Right atrium auricular region (tissue), 2 donors: ENCODE measurements around the gene CYTL1. TPM values are rescaled to one million over a fixed set of nuclear protein-coding genes. Genes with fewer than 3 reads are reported as not detected.

Experiments used
- DNase-seq: peaks from one replicate; pipeline ENCODE4 v3.0.0-alpha.2; 2019; ENCODE audit warnings: low spot score
- H3K27ac ChIP-seq, 2 donors: fragments of 200-600 bp; sonication (generic); 1 replicate in 1 of 2; 2 replicates in 1 of 2; pipeline ENCODE4 v1.5.1; 2016 to 2019
- H3K27me3 ChIP-seq, 2 donors: fragments of 200-600 bp; sonication (generic); one replicate each; pipeline versions ENCODE4 v1.5.1 to v1.6.0; 2017 to 2019
- H3K36me3 ChIP-seq: fragments of 200-600 bp; sonication (generic); one replicate; pipeline ENCODE4 v1.5.1; 2016
- H3K4me1 ChIP-seq, 2 donors: fragments of 200-600 bp; sonication (generic); one replicate each; pipeline versions ENCODE4 v1.5.1 to v1.6.0; 2017 to 2019
- H3K4me3 ChIP-seq, 2 donors: fragments of 200-600 bp; sonication (generic); 1 replicate in 1 of 2; 2 replicates in 1 of 2; pipeline ENCODE4 v1.5.1; 2017 to 2019; ENCODE audit warnings: mild to moderate bottlenecking in 1 of 2, moderate library complexity in 1 of 2
- H3K9me3 ChIP-seq, 2 donors: fragments of 200-600 bp; sonication (generic); one replicate each; pipeline ENCODE4 v1.5.1; 2019
- total RNA-seq, 2 donors: library from RNA; depleted of rRNA; stranded (reverse); fragments of >200 nt; gene quantifications; one replicate each; pipeline ENCODE4 v1.1.0, GENCODE V29; 2016
- TF ChIP-seq, protein P1 (sequence below), 2 donors: fragments of 200-600 bp; sonication (generic); IDR thresholded peaks; one replicate each; pipeline ENCODE4 v1.5.1; 2019; ENCODE audit warnings: antibody characterized with exemption in 2 of 2

Gene CYTL1
- total RNA-seq, 2 donors from 2014 or later: not detected

DNA sequence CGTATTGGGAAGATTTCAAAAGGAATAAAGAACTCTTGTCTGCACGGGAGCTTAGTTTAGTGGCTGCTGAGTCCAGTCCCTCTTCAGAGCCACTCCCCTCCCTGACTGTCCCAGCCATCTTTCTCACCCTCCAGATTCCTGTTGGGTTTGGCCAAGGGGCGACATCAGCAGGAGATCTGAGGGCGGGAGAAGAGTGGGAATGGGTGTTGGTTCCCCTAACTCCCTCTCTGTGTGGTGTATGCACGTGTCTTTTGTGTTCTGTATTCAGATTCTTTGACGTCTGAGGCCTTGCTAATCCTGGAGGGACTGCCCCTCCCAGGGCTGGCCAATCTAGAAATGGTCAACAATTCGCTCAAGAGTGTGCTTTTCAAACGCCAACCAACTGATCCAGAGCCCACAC is 37.4 kb downstream of the CYTL1 start:
- Histone ChIP-seq H3K4me1 (no peaks in the 10 kb centered on the region), H3K9me3 (no peaks in the 10 kb centered on the region), H3K27me3 (no peaks in the 10 kb centered on the region), H3K4me3 (no peak overlapping the region), H3K27ac (peak overlapping the region in 1 of 2 donors; percentile 6), H3K36me3 (no peaks in the 10 kb centered on the region)
- TF ChIP-seq, protein P1, sequence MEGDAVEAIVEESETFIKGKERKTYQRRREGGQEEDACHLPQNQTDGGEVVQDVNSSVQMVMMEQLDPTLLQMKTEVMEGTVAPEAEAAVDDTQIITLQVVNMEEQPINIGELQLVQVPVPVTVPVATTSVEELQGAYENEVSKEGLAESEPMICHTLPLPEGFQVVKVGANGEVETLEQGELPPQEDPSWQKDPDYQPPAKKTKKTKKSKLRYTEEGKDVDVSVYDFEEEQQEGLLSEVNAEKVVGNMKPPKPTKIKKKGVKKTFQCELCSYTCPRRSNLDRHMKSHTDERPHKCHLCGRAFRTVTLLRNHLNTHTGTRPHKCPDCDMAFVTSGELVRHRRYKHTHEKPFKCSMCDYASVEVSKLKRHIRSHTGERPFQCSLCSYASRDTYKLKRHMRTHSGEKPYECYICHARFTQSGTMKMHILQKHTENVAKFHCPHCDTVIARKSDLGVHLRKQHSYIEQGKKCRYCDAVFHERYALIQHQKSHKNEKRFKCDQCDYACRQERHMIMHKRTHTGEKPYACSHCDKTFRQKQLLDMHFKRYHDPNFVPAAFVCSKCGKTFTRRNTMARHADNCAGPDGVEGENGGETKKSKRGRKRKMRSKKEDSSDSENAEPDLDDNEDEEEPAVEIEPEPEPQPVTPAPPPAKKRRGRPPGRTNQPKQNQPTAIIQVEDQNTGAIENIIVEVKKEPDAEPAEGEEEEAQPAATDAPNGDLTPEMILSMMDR (IDR thresholded peaks at IDR 0.05): no peak
- DNase-seq: no peak

DNA sequence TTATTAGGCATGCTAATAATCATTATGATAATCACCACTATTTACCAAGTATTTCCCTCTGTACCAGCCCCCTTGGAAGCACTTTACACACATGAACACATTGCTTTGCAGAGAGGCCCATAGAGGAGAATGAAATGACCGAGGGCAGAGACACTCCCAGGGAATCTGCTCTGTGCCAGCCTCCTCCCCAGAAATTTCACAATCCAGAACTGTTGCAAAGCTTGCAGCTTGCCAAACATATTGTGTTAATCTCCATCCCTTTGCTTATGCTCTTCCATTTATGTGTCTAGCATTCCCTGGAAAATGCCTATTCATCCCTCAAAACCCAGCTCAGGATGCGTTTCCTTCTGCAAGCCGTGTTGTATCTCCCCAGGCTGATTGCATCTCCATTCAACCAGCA is 37.8 kb downstream of the CYTL1 start:
- Histone ChIP-seq H3K36me3 (no peaks in the 10 kb centered on the region), H3K4me3 (no peak overlapping the region), H3K4me1 (no peaks in the 10 kb centered on the region), H3K9me3 (no peaks in the 10 kb centered on the region), H3K27ac (peak overlapping the region in 1 of 2 donors; percentile 45), H3K27me3 (no peaks in the 10 kb centered on the region)
- TF ChIP-seq, protein P1 (IDR thresholded peaks at IDR 0.05): no peak
- no peak for DNase-seq

DNA sequence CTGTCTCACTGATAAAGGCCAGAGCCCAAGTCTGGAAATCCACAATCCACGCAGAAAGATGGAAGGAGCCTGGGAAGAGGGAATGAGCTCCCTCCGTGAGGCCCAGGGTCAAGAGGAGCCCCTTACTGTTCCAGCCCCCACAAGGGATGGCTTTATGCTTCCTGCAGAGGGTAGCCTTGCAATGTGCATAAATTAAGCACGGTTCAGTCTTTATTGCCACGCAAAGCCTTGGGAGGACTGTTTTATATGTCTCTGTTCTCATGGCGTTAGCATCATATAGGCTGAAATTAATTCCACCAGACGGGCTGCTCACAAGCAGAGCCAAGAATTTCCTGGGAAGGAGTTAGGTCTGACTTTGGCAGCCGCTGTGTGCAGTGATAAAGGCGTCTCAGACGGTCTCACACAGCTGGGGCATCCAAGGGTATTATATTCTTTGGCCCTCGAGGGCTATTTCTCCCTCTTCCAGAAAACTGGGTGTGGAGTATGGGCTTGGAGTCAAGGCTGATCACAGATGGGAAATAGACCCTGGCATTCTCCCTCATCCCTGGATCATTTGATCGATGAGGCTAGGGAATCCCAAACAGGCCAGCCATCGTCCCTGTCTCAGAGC is 38.5 kb downstream of the CYTL1 start:
- Histone ChIP-seq H3K27ac (peak overlapping the region in 1 of 2 donors; percentile 45), H3K36me3 (no peaks in the 10 kb centered on the region), H3K27me3 (no peaks in the 10 kb centered on the region), H3K4me1 (no peaks in the 10 kb centered on the region), H3K4me3 (no peak overlapping the region), H3K9me3 (no peaks in the 10 kb centered on the region)
- TF ChIP-seq, protein P1 (IDR thresholded peaks at IDR 0.05): no peak
- no peak for DNase-seq

DNA sequence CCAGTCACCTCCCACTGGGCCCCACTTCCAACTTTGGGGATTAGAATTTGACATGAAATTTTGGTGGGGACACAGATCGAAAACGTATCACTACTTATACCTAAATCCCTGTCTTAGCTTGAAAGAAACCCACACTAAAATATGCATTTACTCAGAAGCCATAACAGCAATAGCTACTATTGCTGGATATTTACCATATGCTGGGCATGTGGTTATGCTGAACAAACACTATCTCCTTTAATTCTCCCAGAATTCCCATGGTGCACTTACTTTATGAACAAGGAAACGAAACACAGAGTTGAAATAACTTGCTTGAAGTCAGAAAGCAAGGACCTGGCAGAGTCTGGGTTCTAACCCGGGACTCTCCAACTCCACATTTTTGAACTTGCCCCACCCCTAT is 39.3 kb downstream of the CYTL1 start:
- no peaks in the 10 kb centered on the region for H3K27me3 ChIP-seq
- no peak overlapping the region for H3K27ac ChIP-seq
- H3K4me3 ChIP-seq: no peak overlapping the region
- peaks cover 0 to 6% of the 10 kb centered on the region in 2 donors for H3K9me3 ChIP-seq
- no peak for DNase-seq
- H3K4me1 ChIP-seq: no peaks in the 10 kb centered on the region
- no peaks in the 10 kb centered on the region for H3K36me3 ChIP-seq
- TF ChIP-seq, protein P1 (IDR thresholded peaks at IDR 0.05): no peak

DNA sequence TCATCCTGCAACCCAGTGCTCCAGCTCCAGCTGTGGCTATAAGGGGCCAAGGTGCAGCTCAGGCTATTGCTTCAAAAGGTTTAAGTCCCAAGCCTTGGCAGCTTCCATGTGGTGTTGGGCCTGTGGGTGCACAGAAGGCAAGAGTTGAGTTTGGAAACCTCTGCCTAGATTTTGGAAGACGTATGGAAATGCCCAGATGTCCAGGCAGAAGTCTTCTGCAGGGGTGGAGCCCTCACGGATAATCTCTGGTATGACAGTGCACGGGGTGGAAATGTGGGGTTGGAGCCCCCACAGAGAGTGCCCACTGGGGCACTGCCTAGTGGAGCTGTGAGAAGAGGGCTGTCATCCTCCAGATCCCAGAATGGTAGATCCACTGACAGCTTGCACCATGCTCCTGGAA is 44.5 kb downstream of the CYTL1 start:
- Histone ChIP-seq H3K4me3 (no peak overlapping the region), H3K27ac (no peak overlapping the region), H3K36me3 (no peaks in the 10 kb centered on the region), H3K27me3 (no peaks in the 10 kb centered on the region), H3K9me3 (peaks cover 0 to 9% of the 10 kb centered on the region in 2 donors), H3K4me1 (no peaks in the 10 kb centered on the region)
- DNase-seq: no peak
- TF ChIP-seq, protein P1 (IDR thresholded peaks at IDR 0.05): no peak

DNA sequence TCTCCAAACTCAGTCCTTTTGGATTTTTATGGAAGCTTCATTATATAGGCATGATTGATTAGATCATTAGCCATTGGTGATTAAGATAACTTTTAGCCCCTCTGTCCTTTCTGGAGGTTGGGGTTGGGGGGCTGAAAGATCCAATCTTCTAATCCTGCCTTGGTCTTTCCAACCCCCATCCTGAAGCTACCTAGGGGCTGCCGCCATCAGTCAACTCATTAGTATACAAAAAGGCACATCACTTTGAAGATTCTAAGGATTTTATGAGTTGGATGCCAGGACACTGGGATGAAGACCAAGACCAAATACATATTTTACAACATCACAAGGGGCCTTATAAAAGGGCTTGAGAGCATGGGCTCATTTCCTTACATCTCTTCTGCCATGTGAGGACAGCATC is 47.5 kb downstream of the CYTL1 start:
- Histone ChIP-seq H3K4me3 (no peak overlapping the region), H3K27me3 (no peaks in the 10 kb centered on the region), H3K9me3 (peaks cover 0 to 9% of the 10 kb centered on the region in 2 donors), H3K27ac (no peak overlapping the region), H3K36me3 (no peaks in the 10 kb centered on the region), H3K4me1 (no peaks in the 10 kb centered on the region)
- DNase-seq: no peak
- TF ChIP-seq, protein P1 (IDR thresholded peaks at IDR 0.05): no peak
